ENCODE measurements around the gene ITGA7.

The ITGA7 gene

GRCh38 chr12:55733858-55734257 lies 26.2 kb upstream of the ITGA7 start:
- no peak for DNase-seq (ENCODE audit: low spot score)

- DNase-seq (ENCODE audit: low spot score): no peak
These were observed 25.4 kb upstream of the ITGA7 start for GRCh38 chr12:55733021-55733555.

- DNase-seq (ENCODE audit: low spot score): no peak
These were observed 24.6 kb upstream of the ITGA7 start for GRCh38 chr12:55732288-55732687.

GRCh38 chr12:55729819-55730818 lies 22.4 kb upstream of the ITGA7 start:
- DNase-seq (ENCODE audit: low spot score): no peak

GRCh38 chr12:55728939-55729818 lies 21.5 kb upstream of the ITGA7 start, which contains the start of gene CD63:
Gene CD63 (minus strand): TSS chr12:55729009. CDS start chr12:55728341, 668 bp downstream.
- DNase-seq (ENCODE audit: low spot score): peak; percentile 95

GRCh38 chr12:55728186-55728938 lies 20.7 kb upstream of the ITGA7 start:
- peak; percentile 68 for DNase-seq (ENCODE audit: low spot score)

- no peak for DNase-seq (ENCODE audit: low spot score)
These were observed 20.0 kb upstream of the ITGA7 start for GRCh38 chr12:55727643-55728185.

GRCh38 chr12:55726971-55727370 lies 19.3 kb upstream of the ITGA7 start:
- DNase-seq (ENCODE audit: low spot score): no peak

GRCh38 chr12:55725556-55725955 lies 17.9 kb upstream of the ITGA7 start:
- DNase-seq (ENCODE audit: low spot score): no peak

GRCh38 chr12:55724940-55725309 lies 17.2 kb upstream of the ITGA7 start:
- DNase-seq (ENCODE audit: low spot score): no peak

GRCh38 chr12:55724226-55724939 lies 16.7 kb upstream of the ITGA7 start:
- DNase-seq (ENCODE audit: low spot score): no peak

- no peak for DNase-seq (ENCODE audit: low spot score)
These were observed 16.0 kb upstream of the ITGA7 start for GRCh38 chr12:55723516-55724225.

- no peak for DNase-seq (ENCODE audit: low spot score)
These were observed 15.2 kb upstream of the ITGA7 start for GRCh38 chr12:55722948-55723347.

- DNase-seq (ENCODE audit: low spot score): no peak
These were observed 14.0 kb upstream of the ITGA7 start for GRCh38 chr12:55721601-55722213.

- DNase-seq (ENCODE audit: low spot score): peak; percentile 61
These were observed 13.3 kb upstream of the ITGA7 start for GRCh38 chr12:55720894-55721444.

- no peak for DNase-seq (ENCODE audit: low spot score)
These were observed 12.4 kb upstream of the ITGA7 start, which contains the start of gene RDH5 for GRCh38 chr12:55720071-55720564. Gene RDH5 (plus strand): TSS chr12:55720393. CDS start chr12:55721185, 792 bp downstream.

- no peak for DNase-seq (ENCODE audit: low spot score)
These were observed 11.7 kb upstream of the ITGA7 start for GRCh38 chr12:55719371-55719770.

GRCh38 chr12:55718624-55719275 lies 11.0 kb upstream of the ITGA7 start:
- no peak for DNase-seq (ENCODE audit: low spot score)

Measured in iPS-NIHi11 (cell line).